NCI-H146 treated with DMSO at 0.1 percent for 48 hours (cell line): ENCODE data around the gene KCNT1.

Experiments
- DNase-seq: peaks from one replicate; lab custom pipeline; 2025; ENCODE audit not compliant: unreplicated experiment; lab: John Stamatoyannopoulos, UW

Gene KCNT1

DNA sequence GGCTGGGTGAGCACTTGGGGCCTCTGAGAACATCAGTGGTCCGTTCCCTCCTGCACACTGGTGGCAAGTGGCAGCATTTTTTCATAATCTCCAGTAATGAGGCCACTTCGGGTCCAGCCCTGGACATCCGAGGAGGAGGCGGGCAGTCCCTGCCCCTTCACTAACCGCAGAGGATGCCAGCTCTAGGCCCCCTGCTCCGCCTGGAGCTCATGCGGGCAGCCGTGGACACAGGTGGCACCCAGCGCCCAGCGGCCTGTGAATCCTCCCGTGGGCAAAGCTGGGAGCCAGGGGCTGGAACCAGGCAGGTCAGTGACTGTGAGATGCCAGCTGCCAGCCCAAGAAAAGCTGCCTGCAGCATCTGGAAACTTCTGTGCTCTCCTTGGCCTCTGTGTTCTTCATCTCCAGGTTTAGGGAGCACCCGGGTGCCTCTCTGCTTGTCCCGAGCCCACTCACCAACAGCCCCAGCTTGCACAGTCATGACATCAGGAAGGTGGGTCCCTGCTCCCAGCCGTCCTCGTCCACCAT is 92.4 kb downstream of the KCNT1 start:
- no peak for DNase-seq

DNA sequence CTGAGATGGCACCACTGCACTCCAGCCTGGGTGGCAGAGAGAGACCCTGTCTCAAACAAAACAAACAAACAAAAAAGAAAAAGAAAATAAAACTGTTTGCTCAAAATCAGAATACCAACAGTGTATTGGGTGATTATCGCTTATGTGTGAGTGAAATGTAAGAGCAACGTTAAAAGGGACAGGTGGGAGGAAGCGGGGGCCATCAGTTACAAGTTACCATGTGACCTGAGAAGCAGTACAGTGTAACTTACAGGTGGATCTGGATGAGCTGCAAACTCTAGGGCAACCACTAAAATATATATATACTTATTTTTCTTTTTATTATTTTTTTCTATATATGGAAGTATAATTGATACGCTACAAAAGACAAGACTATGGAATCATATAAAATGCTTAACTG is 93.4 kb downstream of the KCNT1 start:
- DNase-seq, result no peak

DNA sequence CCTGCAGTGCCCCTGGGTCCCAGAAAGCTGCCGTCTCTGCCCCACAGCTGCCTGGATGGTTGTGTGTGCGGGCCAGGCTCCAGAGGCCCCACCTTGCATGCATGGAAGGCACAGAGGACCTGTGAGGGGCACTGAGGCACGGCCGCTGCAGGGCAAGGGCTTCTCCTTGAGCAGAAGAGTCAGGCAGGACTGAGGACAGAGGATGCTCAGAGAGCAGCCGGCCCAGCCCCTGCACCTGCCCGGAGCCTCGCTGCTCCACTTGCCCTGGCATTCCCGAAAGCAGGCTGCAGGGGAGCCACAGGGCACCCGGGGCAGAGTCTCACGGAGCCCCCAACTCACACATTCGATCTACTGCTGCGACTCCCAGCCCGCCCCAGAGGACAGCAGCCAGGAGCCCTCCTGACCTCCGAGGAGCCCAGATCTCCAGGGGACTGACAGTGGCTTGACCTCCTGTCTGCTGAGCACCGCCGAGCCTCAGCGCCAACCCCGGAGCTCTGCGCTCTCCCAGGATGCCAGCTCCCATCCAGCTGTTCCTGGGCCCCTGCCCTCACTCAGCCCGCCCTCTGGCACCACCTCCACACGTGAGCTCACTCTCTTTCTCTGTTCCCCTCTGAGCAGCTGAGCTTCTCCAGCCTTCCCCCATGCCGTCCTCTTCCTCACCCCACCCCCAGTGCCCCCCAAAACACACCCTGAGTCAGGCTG is 95.0 kb downstream of the KCNT1 start:
- no peak for DNase-seq

DNA sequence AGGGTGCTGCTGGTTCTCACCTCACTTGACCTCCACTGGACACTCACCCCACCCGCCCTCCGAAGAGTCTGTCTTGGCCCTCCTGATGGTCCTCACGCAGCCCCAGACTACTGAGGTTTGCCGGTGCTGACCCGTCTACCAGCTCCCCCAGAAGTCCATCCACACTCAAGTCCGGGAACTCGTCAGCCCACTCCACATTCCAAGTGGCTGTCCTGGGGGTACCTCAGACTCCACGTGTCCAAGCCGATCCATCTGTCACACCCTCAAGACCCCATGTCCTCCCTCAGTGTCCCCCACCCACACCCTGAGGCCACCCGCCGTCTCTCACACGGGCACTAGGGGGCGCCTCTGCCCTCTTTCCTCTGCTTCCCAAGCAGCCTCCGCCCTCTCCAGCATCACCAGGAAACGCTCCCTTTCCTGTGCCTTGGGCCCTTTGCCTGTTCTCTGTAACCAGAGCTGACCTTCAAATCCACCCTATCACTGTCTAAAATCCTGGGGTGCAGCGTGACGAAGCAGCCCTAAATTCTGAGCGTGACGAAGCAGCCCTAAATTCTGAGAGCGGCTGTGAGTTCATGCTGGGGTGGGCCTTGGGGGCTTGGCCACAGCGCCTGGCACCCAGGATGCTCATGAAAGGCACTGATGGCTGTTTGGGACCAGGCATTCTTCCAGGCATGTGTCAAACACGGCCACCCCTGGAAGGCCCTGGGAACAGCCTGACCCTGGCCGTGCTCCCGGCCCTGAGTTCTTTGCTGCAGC is 95.7 kb downstream of the KCNT1 start:
- no peak for DNase-seq

DNA sequence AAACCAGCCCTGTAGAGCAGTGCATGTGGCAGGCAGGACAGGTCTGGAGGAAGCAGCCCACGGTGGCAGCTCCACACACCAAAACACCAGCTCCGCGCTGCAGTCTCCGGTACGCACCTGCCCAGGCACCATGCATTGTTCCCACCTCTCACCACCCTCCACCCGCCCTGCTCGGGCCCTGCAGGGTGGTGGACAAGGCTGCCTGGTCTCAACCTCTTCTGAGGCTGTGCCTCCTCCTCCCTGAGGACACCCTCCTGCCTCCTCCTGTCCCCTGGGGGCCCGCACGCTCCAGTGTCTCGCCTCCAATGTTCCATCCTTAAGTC is 96.2 kb downstream of the KCNT1 start:
- DNase-seq, result no peak

DNA sequence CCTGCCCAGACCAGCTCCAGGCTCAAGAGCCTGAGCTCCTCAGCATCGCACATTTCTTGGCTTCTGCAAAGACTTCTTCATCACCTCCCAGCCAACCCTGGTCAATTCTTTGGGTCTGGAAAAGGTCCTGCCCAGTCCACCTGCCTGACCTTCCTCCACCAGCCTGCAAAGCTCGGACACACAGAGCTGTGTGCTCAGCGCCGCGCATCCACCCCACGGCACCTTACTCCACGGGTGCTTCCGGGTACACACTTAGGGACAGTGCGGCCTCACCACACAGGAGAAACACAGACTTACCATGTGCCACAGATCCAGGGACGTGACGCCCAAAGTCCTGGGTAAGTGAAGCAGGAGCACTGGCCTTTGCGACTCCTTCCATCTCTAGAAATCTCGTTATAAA is 97.3 kb downstream of the KCNT1 start:
- no peak for DNase-seq

DNA sequence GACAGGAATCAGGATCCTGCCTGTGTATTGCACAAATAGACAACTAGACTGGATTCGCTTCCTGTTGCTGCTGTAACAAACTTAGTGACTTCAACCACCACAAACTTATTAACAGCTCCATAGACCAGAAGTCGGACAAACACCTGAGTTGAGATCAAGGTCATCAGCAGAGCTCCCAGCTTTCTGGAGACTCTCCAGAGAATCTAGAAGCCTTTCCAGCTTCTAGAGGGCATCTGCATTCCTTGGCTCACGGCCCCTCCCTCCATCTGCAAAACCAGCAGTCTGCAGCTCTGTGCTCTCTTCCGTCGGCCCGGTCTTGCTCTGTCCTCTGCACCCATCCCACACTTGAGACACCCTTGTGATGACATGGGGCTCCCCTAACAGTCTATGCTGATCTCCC is 99.1 kb downstream of the KCNT1 start:
- no peak for DNase-seq

DNA sequence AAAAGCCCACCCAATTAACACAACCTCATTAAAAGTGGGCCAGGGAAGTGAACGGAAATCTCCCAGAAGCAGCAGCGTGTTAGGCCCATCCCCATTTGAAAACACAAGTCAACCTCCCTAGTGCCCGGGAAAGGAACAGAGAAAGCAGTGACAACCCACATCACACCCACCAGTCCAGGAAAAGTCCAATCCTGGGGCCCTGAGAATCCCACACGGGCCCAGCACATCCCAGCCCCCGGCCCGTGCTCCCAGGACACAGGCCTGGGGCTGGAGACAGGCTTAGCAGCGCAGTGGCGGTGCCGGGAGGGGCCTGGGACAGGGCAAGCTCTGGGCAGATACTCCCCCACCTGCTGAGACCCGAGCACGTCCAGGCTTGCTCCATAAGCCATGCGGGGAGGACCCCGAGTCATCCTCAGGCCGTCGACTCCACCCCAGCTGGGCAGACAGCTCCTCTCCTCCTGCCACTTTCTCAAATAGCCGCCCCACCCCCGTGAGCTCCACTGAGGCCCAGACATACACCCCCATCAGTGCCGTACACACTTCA is 101.0 kb downstream of the KCNT1 start:
- no peak for DNase-seq

DNA sequence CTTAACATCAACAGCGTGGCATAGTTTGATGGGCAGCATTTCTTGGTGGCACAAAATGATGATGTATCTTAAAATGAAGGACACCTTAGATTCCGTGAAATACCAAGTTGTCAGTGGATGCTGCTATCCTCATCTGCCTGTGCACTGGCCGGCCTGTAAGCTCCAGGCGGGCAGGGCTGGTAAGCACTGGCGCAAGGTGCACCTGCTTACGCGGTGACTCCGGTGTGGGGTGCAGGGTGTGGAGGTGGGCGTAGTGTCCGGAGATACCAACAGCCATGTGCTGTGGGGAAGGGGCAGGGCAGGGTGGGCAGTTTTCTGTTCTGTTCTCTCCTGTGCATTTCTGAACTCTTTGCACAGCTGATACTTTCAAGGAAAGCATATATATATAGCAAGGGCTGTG is 101.5 kb downstream of the KCNT1 start:
- no peak for DNase-seq

DNA sequence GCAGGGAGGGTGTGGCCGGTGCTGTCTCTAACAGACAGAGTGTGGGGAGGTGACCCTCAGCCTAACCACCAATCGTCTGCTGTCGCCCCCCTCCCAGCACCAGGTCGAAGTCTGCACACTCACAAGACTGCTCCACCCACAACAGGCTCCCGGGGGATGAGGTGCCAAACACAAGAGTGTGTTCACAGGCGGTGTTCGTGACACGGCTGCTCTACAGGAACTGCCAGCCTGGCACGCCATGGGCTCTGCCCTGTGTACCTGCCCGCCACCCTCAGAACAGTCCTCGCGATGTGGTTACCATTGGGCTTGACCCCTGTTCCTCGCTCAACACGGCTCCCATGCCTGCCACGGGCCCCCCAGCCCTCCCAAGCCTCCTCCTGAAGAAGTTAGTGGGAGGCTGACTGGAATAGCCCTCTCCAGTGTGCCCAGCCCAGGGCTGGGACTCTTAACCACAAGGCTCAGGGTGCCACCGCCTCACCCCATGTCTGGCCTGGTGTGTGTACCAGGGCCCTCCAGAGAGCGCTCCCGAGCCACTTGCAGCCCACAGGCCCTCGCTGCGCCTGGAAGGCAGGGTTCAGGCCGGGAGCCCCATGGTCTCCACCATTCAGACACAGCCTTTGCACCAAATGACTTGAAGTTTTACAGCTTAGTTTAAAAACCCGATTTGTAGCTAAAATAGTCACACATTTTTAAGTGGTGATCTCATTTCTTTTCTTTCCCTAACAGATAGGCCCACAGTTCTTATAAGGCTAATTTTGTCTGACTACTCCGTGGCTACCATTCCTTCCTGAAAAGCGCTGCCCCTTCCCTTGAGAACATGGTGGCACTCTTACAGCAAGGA is 102.8 kb downstream of the KCNT1 start:
- no peak for DNase-seq

DNA sequence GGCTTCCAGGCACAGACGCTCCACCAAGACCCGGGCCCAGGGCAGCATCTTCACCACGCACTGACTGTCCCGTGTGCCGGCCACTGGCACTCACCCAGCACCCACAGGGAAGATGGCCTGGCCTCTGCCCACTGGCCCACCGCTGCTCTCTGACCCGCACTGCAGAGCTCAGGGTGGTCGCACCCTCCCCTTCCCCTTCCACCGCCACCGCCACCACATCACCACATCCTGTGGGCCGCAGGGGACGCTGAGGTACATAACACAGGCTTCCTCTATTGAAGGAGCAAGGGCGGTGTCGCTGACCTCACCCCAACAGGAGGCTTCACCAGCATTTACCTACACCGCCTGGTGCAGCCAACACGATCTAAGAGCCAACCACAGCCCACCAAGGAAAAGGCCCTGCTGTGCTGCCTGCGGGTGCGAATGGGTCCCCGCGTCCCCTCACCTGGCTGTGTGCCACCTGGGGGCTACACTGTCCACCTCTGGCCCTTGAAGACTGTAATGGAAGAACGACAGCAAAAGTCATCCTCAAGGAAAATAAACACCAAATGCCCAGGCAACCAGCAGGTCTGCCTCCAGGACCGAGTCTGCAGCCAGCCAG is 103.5 kb downstream of the KCNT1 start:
- DNase-seq, result no peak

DNA sequence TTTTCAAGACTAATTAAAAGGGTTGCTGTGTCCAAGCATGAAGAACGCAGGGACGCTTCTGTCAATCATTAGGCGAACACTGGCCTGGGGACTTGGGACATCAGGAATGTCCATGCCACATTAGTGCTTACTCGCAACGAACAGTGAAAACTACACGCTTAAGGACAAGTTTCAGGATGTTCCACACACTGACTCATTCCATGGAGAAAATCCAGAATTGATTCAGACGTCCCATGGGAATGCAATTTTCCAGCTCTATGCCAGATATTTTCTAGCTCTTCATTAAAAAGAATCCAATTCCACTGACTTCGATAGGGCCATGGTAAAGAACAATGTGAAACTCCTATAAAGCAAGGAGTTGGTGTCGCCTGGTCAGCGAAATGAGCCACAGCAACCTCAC is 107.2 kb downstream of the KCNT1 start:
- DNase-seq, result no peak

DNA sequence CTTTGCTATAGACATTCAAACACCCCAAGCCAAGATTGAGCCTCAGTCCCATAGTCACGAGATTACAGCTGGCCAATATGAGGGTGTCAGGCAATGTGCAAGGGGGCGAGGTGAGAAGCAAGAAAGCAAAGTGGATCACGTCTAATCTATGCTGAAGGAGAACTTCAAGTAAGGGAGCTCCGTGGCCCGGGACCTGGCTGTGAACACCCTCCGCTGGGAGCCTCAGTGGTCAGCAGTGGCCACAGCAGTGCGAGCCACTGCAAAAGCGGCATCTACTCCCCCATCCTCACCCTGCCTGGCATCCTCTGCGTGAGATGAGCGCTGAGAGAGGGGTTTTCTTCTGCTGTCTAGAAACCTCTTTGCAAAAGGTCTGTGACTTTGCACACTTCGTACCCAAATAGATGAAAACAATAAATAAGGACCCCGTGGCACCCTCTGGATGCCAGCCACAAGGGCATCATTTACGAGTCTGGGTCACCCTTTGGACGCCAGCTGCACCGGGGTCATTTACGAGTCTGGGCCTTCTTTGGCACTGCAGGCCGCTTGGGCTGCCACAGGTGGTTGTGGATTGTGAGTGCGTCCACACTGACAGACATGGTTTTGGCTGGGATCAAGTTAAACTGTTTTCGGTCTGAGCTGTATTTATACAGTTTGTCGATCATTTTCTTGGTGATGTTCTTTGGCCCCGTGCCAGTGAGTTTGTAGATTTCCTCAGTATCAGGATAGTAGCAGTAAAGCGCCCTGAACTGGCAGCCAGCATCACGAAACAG is 109.0 kb downstream of the KCNT1 start:
- DNase-seq, result no peak

DNA sequence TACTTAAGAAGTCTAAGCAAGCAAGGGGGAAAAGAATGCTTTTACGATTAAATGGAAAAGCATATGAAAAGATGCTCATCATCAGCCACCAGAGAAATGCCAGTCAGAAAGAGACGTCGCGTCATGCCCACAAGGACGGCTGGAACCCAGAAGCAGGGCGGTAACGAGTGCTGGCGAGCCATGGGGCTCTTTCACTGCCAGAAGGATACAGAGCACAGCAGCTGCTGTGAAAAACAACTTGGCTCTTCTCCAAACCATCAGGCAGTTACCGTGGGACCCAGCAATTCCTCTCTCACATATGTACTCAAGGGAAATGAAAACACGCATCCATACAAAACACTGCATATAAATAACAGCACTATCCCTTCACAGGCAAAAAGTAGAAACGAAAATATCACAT is 109.8 kb downstream of the KCNT1 start:
- no peak for DNase-seq

DNA sequence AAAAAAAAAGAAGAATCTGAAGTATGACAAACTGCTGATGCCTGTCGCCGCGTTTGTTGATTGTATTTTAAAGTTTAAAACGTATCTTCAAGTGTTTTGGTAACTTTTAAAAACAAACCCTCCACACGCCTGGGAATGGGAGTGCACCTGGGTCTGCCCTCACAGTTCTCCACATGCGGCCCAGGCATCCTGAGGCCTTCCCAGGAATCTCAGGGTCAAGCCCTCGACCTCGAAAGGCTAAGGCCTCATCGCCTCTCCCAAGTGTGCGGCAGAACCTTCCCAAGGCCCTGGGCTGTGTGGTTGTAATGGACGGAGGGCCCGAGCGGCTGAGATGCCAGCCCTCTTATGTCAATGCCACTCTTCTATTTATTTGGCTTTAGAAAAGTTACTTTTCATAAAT is 111.0 kb downstream of the KCNT1 start:
- no peak for DNase-seq

DNA sequence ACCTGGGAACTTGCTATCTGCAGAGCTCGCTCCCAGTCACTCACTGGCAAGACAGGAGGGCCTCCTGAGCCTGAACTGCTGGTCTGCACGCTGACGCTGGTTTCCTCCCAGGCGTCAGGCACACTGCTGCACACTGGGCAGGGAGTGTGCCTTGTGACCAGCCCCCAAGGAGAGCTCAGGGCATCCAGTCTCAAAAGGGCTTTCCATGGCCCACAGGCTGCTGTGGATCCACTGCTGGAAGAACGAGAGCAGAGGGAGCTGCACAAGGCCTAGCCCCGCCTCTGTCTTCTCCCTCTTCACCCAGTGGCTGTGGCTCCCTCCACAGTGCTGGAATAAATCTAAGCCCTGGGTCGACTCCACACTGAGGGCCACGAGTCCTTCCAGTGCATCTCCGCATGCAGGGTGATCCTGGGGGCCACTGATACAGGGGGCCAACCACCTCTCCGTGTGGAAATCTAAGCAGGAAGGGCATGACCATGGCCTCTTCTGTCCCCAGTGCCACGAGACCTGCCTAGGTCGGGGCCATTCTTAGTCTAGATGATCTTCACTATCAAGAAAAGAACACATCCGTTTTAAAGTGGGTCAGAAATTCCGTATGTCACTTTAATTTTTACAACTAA is 111.8 kb downstream of the KCNT1 start:
- DNase-seq, result no peak

DNA sequence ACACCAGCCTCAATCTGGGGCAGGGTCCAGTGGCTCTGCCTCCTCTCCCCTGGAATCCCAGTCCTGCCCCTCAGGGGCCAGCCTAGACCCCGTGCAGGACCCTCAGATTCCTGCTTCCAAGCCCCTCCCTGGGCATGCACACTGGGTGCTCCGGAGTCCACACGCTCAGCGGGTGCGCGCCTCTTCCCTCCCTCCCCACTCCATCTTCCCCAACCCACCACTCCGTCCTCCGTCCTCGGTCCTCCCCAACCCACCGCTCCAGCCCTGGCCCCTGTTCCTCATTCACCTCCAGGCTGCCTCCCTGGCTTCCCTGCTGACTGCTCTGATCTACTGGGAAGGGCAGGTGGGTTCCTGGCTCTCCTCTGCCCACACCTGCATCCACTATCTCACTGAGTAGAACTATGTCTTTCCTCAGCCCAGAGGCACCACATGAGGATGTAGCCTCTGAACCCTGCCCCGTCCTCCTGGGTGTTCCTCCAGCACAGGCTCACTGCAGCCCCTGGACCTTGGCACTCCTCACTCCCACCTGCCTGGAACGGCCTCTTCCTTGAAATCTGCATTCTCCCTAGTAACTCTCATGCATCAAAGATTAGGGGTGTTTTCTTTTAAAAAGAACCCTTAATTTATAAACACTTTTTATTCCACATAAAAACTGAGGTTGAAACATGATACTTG is 112.6 kb downstream of the KCNT1 start:
- no peak for DNase-seq

DNA sequence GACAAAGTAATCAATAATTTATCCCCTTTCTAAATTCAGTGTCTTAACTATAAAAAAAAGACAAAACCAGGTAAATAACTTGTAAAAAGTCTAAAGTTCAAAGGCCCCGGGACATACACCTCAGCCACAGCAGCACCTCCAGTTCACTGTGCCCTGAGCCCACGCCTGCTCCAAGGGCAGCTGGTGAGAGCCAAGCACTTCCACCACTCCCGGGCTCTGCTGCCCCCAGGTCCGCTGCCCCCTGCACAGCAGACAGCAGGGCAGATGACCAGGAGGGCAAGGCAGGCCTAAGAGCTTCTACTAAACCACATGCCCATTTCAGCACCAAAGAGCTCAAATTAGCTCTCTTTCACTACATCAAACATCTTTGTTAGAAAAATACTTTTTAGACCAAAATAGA is 113.4 kb downstream of the KCNT1 start:
- DNase-seq, result no peak

DNA sequence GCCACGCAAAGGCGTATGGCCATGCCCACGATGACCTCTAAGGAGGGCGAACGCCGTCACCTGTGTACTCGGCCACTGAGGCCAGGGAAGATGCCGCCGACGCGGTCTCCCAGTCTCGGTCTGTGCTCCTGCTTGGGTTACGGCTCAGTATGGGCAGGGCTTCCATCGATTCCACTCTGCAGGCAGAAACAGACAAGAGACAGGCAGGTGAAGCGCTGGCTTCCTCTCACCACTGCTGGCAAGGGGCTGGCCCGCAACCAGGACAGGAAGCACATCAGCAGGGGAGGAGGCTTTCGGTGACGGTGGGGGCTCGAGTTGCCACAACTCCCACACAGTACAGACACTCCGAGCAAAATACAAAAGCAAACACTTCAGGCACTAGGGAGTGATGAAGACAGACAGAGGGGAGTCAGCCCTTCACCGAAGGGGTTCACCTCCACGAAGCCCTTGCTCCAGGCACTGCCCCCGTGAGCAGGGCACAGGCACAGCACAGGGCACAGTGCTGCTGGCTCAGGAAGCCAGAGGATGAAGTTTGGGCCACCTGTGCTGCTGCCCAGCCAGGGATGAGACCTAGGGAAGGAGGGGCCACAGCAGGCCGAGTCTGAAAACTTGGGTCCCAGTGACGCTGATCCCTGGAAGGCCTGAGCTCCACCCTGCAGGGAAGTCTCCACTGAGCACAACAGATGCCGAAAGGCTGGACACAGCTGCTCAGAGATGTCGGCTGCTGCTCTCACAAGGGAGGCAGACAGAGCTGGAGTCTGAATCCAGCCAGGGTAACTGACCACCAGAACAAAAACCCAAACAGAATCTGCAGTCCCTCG is 114.1 kb downstream of the KCNT1 start:
- no peak for DNase-seq
